ENCODE results near the gene KPNA6. TPM values are rescaled to one million over a fixed set of nuclear protein-coding genes. Genes with fewer than 3 reads are reported as not detected.

KPNA6 gene
- total and polyA plus RNA-seq, 2 of the 4 experiments (the other 2 are of a cell fraction), result 27.0 to 50.7 TPM

DNA sequence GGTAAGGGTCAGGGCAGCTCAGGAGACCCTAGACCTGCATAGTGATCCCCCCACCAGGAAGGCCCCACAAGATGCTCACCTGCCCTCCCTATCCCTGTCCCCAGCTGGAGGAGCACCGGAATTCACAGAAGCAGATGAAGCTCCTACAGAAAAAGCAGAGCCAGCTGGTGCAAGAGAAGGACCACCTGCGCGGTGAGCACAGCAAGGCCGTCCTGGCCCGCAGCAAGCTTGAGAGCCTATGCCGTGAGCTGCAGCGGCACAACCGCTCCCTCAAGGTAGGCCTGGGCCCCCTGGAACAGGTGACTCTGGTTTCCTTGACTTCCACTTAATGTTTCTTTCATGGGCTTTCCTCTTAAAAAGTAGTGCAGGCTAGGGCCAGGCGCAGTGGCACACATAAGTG lies 80.0 kb downstream of the KPNA6 start:
- dilution Hi-C loops (cut with HindIII; ENCODE audit: low sequenced_read_pairs, unreplicated experiment), result no loop called here
- no peak overlapping the region for H2BK5ac ChIP-seq (ENCODE audit: low read depth, low read length, poor library complexity, severe bottlenecking)
- no peak overlapping the region for H3K4ac ChIP-seq (ENCODE audit: low read depth, low read length)
- H3K79me1 ChIP-seq (ENCODE audit: low read depth in 1 of 2, low read length in 2 of 2), result peaks cover 42 to 72% of the 10 kb centered on the region in 2 experiments
- BruUV-seq (replicated peaks), result no TSS peak
- ChIA-PET CTCF (no interaction called here), POLR2A (ENCODE audit: unreplicated experiment) (no interaction called here)
- H3K9me3 ChIP-seq (ENCODE audit: control insufficient read depth, insufficient read depth, low read length), result no peaks in the 10 kb centered on the region
- H2AK9ac ChIP-seq (replicated peaks; ENCODE audit: low read depth, low read length, poor library complexity), result no peak overlapping the region
- no peak overlapping the region for H3K14ac ChIP-seq (replicated peaks; ENCODE audit: low read depth, low read length)
- H3K4me1 ChIP-seq (ENCODE audit: control insufficient read depth, insufficient read depth, low read length), result peaks cover 11% of the 10 kb centered on the region
- peaks cover 77% of the 10 kb centered on the region for H3K36me3 ChIP-seq (ENCODE audit: control insufficient read depth, insufficient read depth, low read length)
- no peak overlapping the region for H4K8ac ChIP-seq (ENCODE audit: low read depth in 2 of 2, low read length in 2 of 2)
- no peak overlapping the region for H3K4me3 ChIP-seq (ENCODE audit: insufficient read depth, low read depth, low read length)
- peaks cover 14% of the 10 kb centered on the region; the same call in 1 of the 2 replicates for H3K9me1 ChIP-seq (ENCODE audit: insufficient read depth, low read length)
- H2BK15ac ChIP-seq (ENCODE audit: low read depth, low read length), result no peak overlapping the region
- H3K27me3 ChIP-seq (ENCODE audit: control insufficient read depth, insufficient read depth, low read length), result no peaks in the 10 kb centered on the region
- no peak for ATAC-seq (ENCODE audit: low read depth)
- in situ Hi-C loops (cut with MboI; ENCODE audit: low sequenced_read_pairs), result no loop called here
- no peak overlapping the region for H3K23ac ChIP-seq (ENCODE audit: low read depth, low read length)
- no peak overlapping the region for H3K9ac ChIP-seq (ENCODE audit: low read depth, low read length)
- H4K91ac ChIP-seq (ENCODE audit: insufficient read depth, low read depth, low read length), result no peak overlapping the region
- H4K20me1 ChIP-seq (ENCODE audit: insufficient read depth, low read length), result peaks cover 49% of the 10 kb centered on the region
- no peak overlapping the region for H2AK5ac ChIP-seq (ENCODE audit: low read depth, low read length)
- no peak overlapping the region for H2AFZ ChIP-seq (replicated peaks; ENCODE audit: low read length, poor library complexity)
- no peak overlapping the region for H3K18ac ChIP-seq (ENCODE audit: low read depth, low read length)
- H3K27ac ChIP-seq (ENCODE audit: insufficient read depth, low read length), result no peak overlapping the region
- no peak for TF ChIP-seq ELK1 (IDR thresholded peaks at IDR 0.05; ENCODE audit: borderline replicate concordance, low read depth, low read length)
- TF ChIP-seq MAZ (IDR thresholded peaks at IDR 0.05; ENCODE audit: borderline replicate concordance, low read depth, low read length), result no peak
- TF ChIP-seq MAFK (IDR thresholded peaks at IDR 0.05; ENCODE audit: low read depth, low read length), result no peak
- TF ChIP-seq MXI1 (IDR thresholded peaks at IDR 0.05; ENCODE audit: borderline replicate concordance, low read depth, low read length), result no peak
- no peak for TF ChIP-seq FOS (IDR thresholded peaks at IDR 0.05; ENCODE audit: low read depth, low read length)
- H2BK120ac ChIP-seq (ENCODE audit: low read depth, low read length), result no peak overlapping the region
- 92% methylated on average over 2 of the region's 9 CpGs; no CpG with 5 or more reads in 1 of the 2 experiments for WGBS, 2 experiments (ENCODE audit: extremely low coverage in 2 of 2, insufficient read length in 1 of 2)
- H3K4me2 ChIP-seq (ENCODE audit: low read depth, low read length), result no peak overlapping the region
- no peak for DNase-seq
- no peak overlapping the region for H3K56ac ChIP-seq (ENCODE audit: extremely low read depth, insufficient read depth, low read length)
- intact Hi-C loops (cut with micrococcal nuclease), result no loop called here
- no peak overlapping the region for H4K5ac ChIP-seq (ENCODE audit: low read depth, low read length)
- H2BK20ac ChIP-seq (ENCODE audit: low read depth, low read length), result no peak overlapping the region

Measured in IMR-90 (cell line).